DND-41 (cell line): ENCODE measurements around the gene LMOD2.

Experiments
- ATAC-seq: fragments of 200-7000 bp; cut with Tn5 transposase; 3 replicates; pipeline ENCODE4 v1.9.1; 2021; ENCODE audit warnings: low read depth; ENCODE audit not compliant: insufficient read depth
- DNase-seq: peaks from one replicate; pipeline ENCODE4 v3.0.0-alpha.2; 2020
- H2AFZ ChIP-seq: 2 replicates; pipeline ENCODE4 v1.6.0; 2012; ENCODE audit warnings: low read depth, low read length
- H3K27ac ChIP-seq: 2 replicates; pipeline ENCODE4 v1.5.1; 2012; ENCODE audit warnings: low read length, inconsistent platforms
- H3K27me3 ChIP-seq: fragments of 200-600 bp; sonication (generic); 2 replicates; pipeline ENCODE4 v1.6.0; 2012; ENCODE audit warnings: low read length, mild to moderate bottlenecking, inconsistent platforms; ENCODE audit not compliant: insufficient read depth, poor library complexity
- H3K36me3 ChIP-seq: 2 replicates; pipeline ENCODE4 v1.5.1; 2012; ENCODE audit warnings: low read length, inconsistent platforms; ENCODE audit not compliant: insufficient read depth
- H3K4me1 ChIP-seq: 2 replicates; pipeline ENCODE4 v1.5.1; 2012; ENCODE audit warnings: mild to moderate bottlenecking, low read length; ENCODE audit not compliant: insufficient read depth
- H3K4me2 ChIP-seq: 2 replicates; pipeline ENCODE4 v1.6.0; 2012; ENCODE audit warnings: mild to moderate bottlenecking, moderate library complexity, low read length, inconsistent platforms; ENCODE audit not compliant: insufficient read depth
- H3K4me3 ChIP-seq, 2 experiments: fragments of 200-600 bp in 1 of 2; shearing (Covaris generic) in 1 of 2; 2 replicates each; pipeline ENCODE4 v1.5.1; 2012 to 2016; ENCODE audit warnings: inconsistent platforms in 2 of 2, low read length in 2 of 2, mild to moderate bottlenecking in 2 of 2, low read depth in 1 of 2, moderate library complexity in 1 of 2
- H3K79me2 ChIP-seq: 2 replicates; pipeline ENCODE4 v1.6.0; 2012; ENCODE audit warnings: low read length, inconsistent platforms; ENCODE audit not compliant: insufficient read depth
- H3K9ac ChIP-seq: 2 replicates; pipeline ENCODE4 v1.6.0; 2012; ENCODE audit warnings: low read depth, mild to moderate bottlenecking, inconsistent platforms, low read length, moderate library complexity
- H3K9me3 ChIP-seq: 2 replicates; pipeline ENCODE4 v1.5.1; 2012; ENCODE audit warnings: low read length, moderate library complexity, mild to moderate bottlenecking, inconsistent platforms; ENCODE audit not compliant: insufficient read depth, severe bottlenecking
- H4K20me1 ChIP-seq: 2 replicates; pipeline ENCODE4 v1.6.0; 2012; ENCODE audit warnings: low read length; ENCODE audit not compliant: insufficient read depth
- EZH2 ChIP-seq: IDR thresholded peaks from 3 replicates; pipeline ENCODE4 v1.6.1; 2012; ENCODE audit warnings: borderline replicate concordance, low read depth, mild to moderate bottlenecking, moderate library complexity, low read length, inconsistent platforms; ENCODE audit not compliant: severe bottlenecking
- TF ChIP-seq, protein P1 (sequence below): IDR thresholded peaks from 2 replicates; pipeline ENCODE4 v1.5.1; 2012; ENCODE audit warnings: borderline replicate concordance, low read length, moderate library complexity, mild to moderate bottlenecking; ENCODE audit not compliant: poor library complexity, severe bottlenecking; ENCODE audit errors: extremely low read depth

Gene LMOD2

GRCh38 chr7:123673752-123674398 is 18.2 kb downstream of the LMOD2 start:
- Histone ChIP-seq H3K4me3 (no peak overlapping the region), H3K27me3 (no peaks in the 10 kb centered on the region)
- ATAC-seq = no peak

GRCh38 chr7:123674399-123675180 is 18.9 kb downstream of the LMOD2 start:
- Histone ChIP-seq H3K4me3 (no peak overlapping the region), H3K27ac (no peak overlapping the region), H3K9me3 (no peaks in the 10 kb centered on the region), H4K20me1 (no peaks in the 10 kb centered on the region), H3K27me3 (no peaks in the 10 kb centered on the region), H2AFZ (no peak overlapping the region), H3K9ac (no peak overlapping the region), H3K79me2 (no peaks in the 10 kb centered on the region), H3K4me2 (no peak overlapping the region), H3K36me3 (no peaks in the 10 kb centered on the region), H3K4me1 (no peaks in the 10 kb centered on the region)
- ATAC-seq (no peak), DNase-seq (no peak)
- TF ChIP-seq EZH2 = no peak

More at GRCh38 chr7:123673752-123674398, 18.2 kb downstream of the LMOD2 start:
- DNase-seq = no peak
- no peak overlapping the region for H2AFZ ChIP-seq
- TF ChIP-seq, protein P1, sequence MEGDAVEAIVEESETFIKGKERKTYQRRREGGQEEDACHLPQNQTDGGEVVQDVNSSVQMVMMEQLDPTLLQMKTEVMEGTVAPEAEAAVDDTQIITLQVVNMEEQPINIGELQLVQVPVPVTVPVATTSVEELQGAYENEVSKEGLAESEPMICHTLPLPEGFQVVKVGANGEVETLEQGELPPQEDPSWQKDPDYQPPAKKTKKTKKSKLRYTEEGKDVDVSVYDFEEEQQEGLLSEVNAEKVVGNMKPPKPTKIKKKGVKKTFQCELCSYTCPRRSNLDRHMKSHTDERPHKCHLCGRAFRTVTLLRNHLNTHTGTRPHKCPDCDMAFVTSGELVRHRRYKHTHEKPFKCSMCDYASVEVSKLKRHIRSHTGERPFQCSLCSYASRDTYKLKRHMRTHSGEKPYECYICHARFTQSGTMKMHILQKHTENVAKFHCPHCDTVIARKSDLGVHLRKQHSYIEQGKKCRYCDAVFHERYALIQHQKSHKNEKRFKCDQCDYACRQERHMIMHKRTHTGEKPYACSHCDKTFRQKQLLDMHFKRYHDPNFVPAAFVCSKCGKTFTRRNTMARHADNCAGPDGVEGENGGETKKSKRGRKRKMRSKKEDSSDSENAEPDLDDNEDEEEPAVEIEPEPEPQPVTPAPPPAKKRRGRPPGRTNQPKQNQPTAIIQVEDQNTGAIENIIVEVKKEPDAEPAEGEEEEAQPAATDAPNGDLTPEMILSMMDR = no peak
- no peak for TF ChIP-seq EZH2
- no peaks in the 10 kb centered on the region for H4K20me1 ChIP-seq
- no peak overlapping the region for H3K27ac ChIP-seq
- no peaks in the 10 kb centered on the region for H3K79me2 ChIP-seq
- no peak overlapping the region for H3K4me2 ChIP-seq
- H3K9me3 ChIP-seq = no peaks in the 10 kb centered on the region
- no peaks in the 10 kb centered on the region for H3K36me3 ChIP-seq
- no peak overlapping the region for H3K9ac ChIP-seq
- H3K4me1 ChIP-seq = no peaks in the 10 kb centered on the region

DNA sequence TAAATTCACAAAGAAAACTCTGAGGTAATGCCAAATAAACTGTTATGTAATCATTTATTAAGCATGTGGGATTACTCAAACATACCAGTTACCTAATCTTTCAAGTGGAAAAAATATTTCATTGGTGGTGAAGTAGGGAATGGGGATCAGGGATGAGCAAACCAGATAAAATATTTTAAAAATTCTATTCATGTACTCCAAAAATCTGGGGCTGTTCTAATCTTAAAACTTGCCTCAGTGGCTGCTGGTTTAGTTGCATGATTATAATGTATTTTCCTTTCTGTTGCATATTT is 19.5 kb downstream of the LMOD2 start:
- Histone ChIP-seq H3K9me3 (no peaks in the 10 kb centered on the region), H3K9ac (no peak overlapping the region), H3K27me3 (no peaks in the 10 kb centered on the region), H3K27ac (no peak overlapping the region), H4K20me1 (no peaks in the 10 kb centered on the region), H3K36me3 (no peaks in the 10 kb centered on the region), H2AFZ (no peak overlapping the region), H3K79me2 (no peaks in the 10 kb centered on the region), H3K4me1 (no peaks in the 10 kb centered on the region), H3K4me2 (no peak overlapping the region), H3K4me3 (no peak overlapping the region)
- TF ChIP-seq, protein P1 = no peak
- TF ChIP-seq EZH2 = no peak
- DNase-seq (no peak), ATAC-seq (no peak)

DNA sequence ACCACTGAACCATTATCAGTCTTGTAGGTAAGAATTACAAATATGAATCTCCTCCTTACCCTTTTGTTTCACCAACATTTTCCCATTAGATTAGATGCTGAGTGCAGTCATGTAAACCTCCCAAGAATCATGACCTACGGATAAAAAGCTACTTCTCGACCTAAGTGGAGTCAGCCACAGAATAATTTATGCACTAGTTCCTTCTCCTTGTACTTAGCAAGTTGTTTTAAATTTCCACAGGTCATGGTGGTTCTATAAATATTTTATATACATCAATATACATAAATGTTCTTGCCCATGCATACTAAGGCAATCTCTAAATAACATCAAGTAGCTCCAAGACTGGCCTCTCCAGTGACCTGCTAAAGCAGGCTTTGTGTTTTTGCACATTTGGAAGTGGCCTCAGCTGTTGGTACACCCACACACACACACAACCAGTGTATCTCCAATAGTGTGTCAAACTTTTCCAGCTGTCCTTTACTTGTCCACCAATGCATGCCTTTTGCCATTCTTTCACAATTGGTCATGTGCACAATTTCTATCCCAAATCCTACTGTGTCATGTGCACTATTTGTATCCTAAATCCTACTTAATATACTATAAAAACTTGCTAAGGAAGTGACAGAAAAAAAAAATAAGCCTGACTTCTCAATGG is 21.5 kb downstream of the LMOD2 start:
- Histone ChIP-seq H3K27me3 (no peaks in the 10 kb centered on the region), H3K79me2 (no peaks in the 10 kb centered on the region), H3K9me3 (no peaks in the 10 kb centered on the region), H3K4me2 (no peak overlapping the region), H3K27ac (no peak overlapping the region), H3K4me3 (no peak overlapping the region), H3K36me3 (peaks cover 8% of the 10 kb centered on the region), H4K20me1 (no peaks in the 10 kb centered on the region), H3K4me1 (no peaks in the 10 kb centered on the region), H2AFZ (no peak overlapping the region), H3K9ac (no peak overlapping the region)
- TF ChIP-seq, protein P1 = no peak
- no peak for TF ChIP-seq EZH2
- no peak for ATAC-seq
- no peak for DNase-seq
